GM19328 (cell line): ENCODE measurements around the gene UHRF2.

Experiments used
- ATAC-seq: cut with Tn5 transposase; IDR thresholded peaks from one replicate; pipeline ENCODE4 v1.9.1; 2021; ENCODE audit warnings: mild to moderate bottlenecking, moderate library complexity; ENCODE audit not compliant: unreplicated experiment

The UHRF2 gene

GRCh38 chr9:6552498-6553121 is 139.6 kb downstream of the UHRF2 start:
- ATAC-seq = no peak

GRCh38 chr9:6553866-6554265 is 140.9 kb downstream of the UHRF2 start:
- ATAC-seq = no peak
